Lung (tissue), 12 donors: ENCODE data around the gene MAPK4. TPM values are rescaled to one million over a fixed set of nuclear protein-coding genes. Genes with fewer than 3 reads are reported as not detected.
"Not testable (repeated sequence)": the region's sequence is repeated elsewhere in the genome, so short reads cannot be mapped to it uniquely, and the experiment has no call there.

Experiments
- ATAC-seq: fragments of 200-7000 bp; cut with Tn5 transposase; one replicate; pipeline ENCODE4 v1.9.1; 2020; ENCODE audit warnings: moderate number of reproducible peaks; ENCODE audit not compliant: insufficient read depth, low FRiP score
- DNase-seq, 3 donors: peaks; one replicate each; pipeline ENCODE4 v3.0.0-alpha.2; 2013 to 2017
- H3K27ac ChIP-seq, 2 donors: one replicate each; pipeline ENCODE4 v1.5.1; 2013; ENCODE audit warnings: mild to moderate bottlenecking in 2 of 2, moderate library complexity in 2 of 2, control low read depth in 1 of 2, inconsistent platforms in 1 of 2, low read depth in 1 of 2, low read length in 1 of 2
- H3K27me3 ChIP-seq, 3 donors: one replicate each; pipeline ENCODE4 v1.5.1; 2013; ENCODE audit warnings: low read length in 2 of 3; ENCODE audit not compliant: control insufficient read depth in 3 of 3, insufficient read depth in 3 of 3
- H3K36me3 ChIP-seq, 4 donors: one replicate each; pipeline ENCODE4 v1.5.1; 2013; ENCODE audit warnings: low read length in 4 of 4, mild to moderate bottlenecking in 1 of 4, moderate library complexity in 1 of 4; ENCODE audit not compliant: control insufficient read depth in 4 of 4, insufficient read depth in 4 of 4
- H3K4me1 ChIP-seq, 5 donors: one replicate each; pipeline ENCODE4 v1.5.1; 2013; ENCODE audit warnings: low read length in 5 of 5, mild to moderate bottlenecking in 2 of 5, moderate library complexity in 1 of 5; ENCODE audit not compliant: control insufficient read depth in 5 of 5, insufficient read depth in 5 of 5
- H3K4me3 ChIP-seq: one replicate; pipeline ENCODE4 v1.5.1; 2013; ENCODE audit warnings: mild to moderate bottlenecking, control low read depth, moderate library complexity
- H3K9ac ChIP-seq, 2 donors: one replicate each; pipeline ENCODE4 v1.5.1; 2013; ENCODE audit warnings: low read length in 2 of 2, control low read depth in 1 of 2; ENCODE audit not compliant: insufficient read depth in 1 of 2
- H3K9me3 ChIP-seq, 4 donors: one replicate each; pipeline ENCODE4 v1.5.1; 2013; ENCODE audit warnings: low read length in 3 of 4, mild to moderate bottlenecking in 1 of 4, moderate library complexity in 1 of 4; ENCODE audit not compliant: control insufficient read depth in 4 of 4, insufficient read depth in 3 of 4
- CTCF ChIP-seq: IDR thresholded peaks from 2 replicates; pipeline ENCODE4 v1.5.1; 2012; ENCODE audit warnings: mild to moderate bottlenecking; ENCODE audit errors: control extremely low read depth, extremely low read depth
- WGBS, 2 donors: extraction: QIAGEN DNeasy Blood & Tissue Kit; methylation state at CpG; one replicate each; pipeline ENCODE4 v1.1.7; 2013; 5-methylcytosine and 5-hydroxymethylcytosine counted together
- polyA plus RNA-seq, 2 donors: library from polyadenylated mRNA; stranded (reverse); fragments of 200-250 nt; gene quantifications; one replicate each; pipeline ENCODE4 v1.2.1, GENCODE V29; 2013
- total RNA-seq, 2 donors: library from RNA; depleted of rRNA in 1 of 2; stranded (reverse); fragments of >200 nt in 1 of 2; gene quantifications; one replicate each; pipeline ENCODE4 v1.2.1, GENCODE V29; 2014 to 2021
- donor health status: control.
- donor health status: control.
- donor health status: Bipolar disorder and iron deficiency.
- donor health status: healthy.
- donor health status: DM: yes; HTN: yes; CAD: no.

The MAPK4 gene
- total and polyA plus RNA-seq, 4 donors: 1.8 to 10.7 (median 3.9) TPM

- peaks cover 0 to 2% (median 0%) of the 10 kb centered on the region in 3 donors for H3K27me3 ChIP-seq
- peaks cover 0 to 4% (median 3%) of the 10 kb centered on the region in 4 donors for H3K9me3 ChIP-seq
- DNase-seq: no peak
- H3K27ac ChIP-seq: no peak overlapping the region
- no peak for TF ChIP-seq CTCF
- H3K36me3 ChIP-seq: no peaks in the 10 kb centered on the region
- H3K4me3 ChIP-seq: no peak overlapping the region
- H3K4me1 ChIP-seq: no peaks in the 10 kb centered on the region
- no peak for ATAC-seq
- 83% methylated on average over 19 of the region's 19 CpGs for WGBS, 2 donors
- no peak overlapping the region for H3K9ac ChIP-seq
Measured at GRCh38 chr18:50545936-50546335, 14.0 kb upstream of the MAPK4 start.

- Histone ChIP-seq H3K4me1 (no peaks in the 10 kb centered on the region), H3K27ac (no peak overlapping the region), H3K4me3 (no peak overlapping the region), H3K27me3 (peaks cover 0 to 3% (median 2%) of the 10 kb centered on the region in 3 donors), H3K36me3 (no peaks in the 10 kb centered on the region), H3K9me3 (peaks cover 0 to 4% (median 2%) of the 10 kb centered on the region in 4 donors), H3K9ac (no peak overlapping the region)
- DNase-seq (no peak), ATAC-seq (no peak)
- 78 to 84% methylated on average over 1 of the region's 1 CpG for WGBS, 2 donors
- TF ChIP-seq CTCF: no peak
Measured at GRCh38 chr18:50548160-50548559, 11.7 kb upstream of the MAPK4 start.

GRCh38 chr18:50551651-50552050 is 8.2 kb upstream of the MAPK4 start:
- not testable (repeated sequence) for H3K9me3 ChIP-seq, H3K4me1 ChIP-seq, H3K27ac ChIP-seq, H3K9ac ChIP-seq, H3K27me3 ChIP-seq, DNase-seq, H3K4me3 ChIP-seq, ATAC-seq, H3K36me3 ChIP-seq
- WGBS, 2 donors: 41 to 45% methylated on average over 1 of the region's 1 CpG

- ATAC-seq: no peak
- no peak for DNase-seq
- H3K9me3 ChIP-seq: peaks cover 0 to 7% (median 0%) of the 10 kb centered on the region in 4 donors
- peaks cover 0 to 30% (median 27%) of the 10 kb centered on the region in 3 donors for H3K27me3 ChIP-seq
- H3K36me3 ChIP-seq: no peaks in the 10 kb centered on the region
- no peak for TF ChIP-seq CTCF
- H3K4me1 ChIP-seq: peaks cover 0 to 11% (median 4%) of the 10 kb centered on the region in 5 donors
- H3K9ac ChIP-seq: no peak overlapping the region
- WGBS, 2 donors: 52 to 60% methylated on average over 10 of the region's 10 CpGs
- H3K4me3 ChIP-seq: no peak overlapping the region
- no peak overlapping the region for H3K27ac ChIP-seq
Measured at GRCh38 chr18:50558157-50558556, 1.7 kb upstream of the MAPK4 start.
